WTC11 (cell line): ENCODE data around the gene WDR83. TPM values are rescaled to one million over a fixed set of nuclear protein-coding genes. Genes with fewer than 3 reads are reported as not detected.

ENCODE experiments used
- ATAC-seq: fragments of 200-7000 bp; cut with Tn5 transposase; 2 replicates; pipeline ENCODE4 v1.10.0; 2021; ENCODE audit warnings: mild to moderate bottlenecking, moderate library complexity
- CTCF ChIA-PET: fragments of 300-600 bp; sonication (Branson Sonifier 250); formaldehyde crosslinking; loops from one replicate; lab custom pipeline; 2021; ENCODE audit warnings: antibody characterized with exemption; lab: Charles Lee
- POLR2A ChIA-PET: fragments of 350-600 bp; sonication (Branson Sonifier 250); formaldehyde crosslinking; loops from one replicate; lab custom pipeline; 2021; ENCODE audit warnings: antibody characterized with exemption; lab: Charles Lee
- DNase-seq: peaks from one replicate; pipeline ENCODE4 v3.0.0; 2021; ENCODE audit warnings: low spot score
- H3K27ac Mint-ChIP-seq: 2 replicates; pipeline ENCODE4 v1.8.0; 2021; ENCODE audit warnings: mixed read lengths
- H3K27me3 Mint-ChIP-seq: 2 replicates; pipeline ENCODE4 v1.8.0; 2021; ENCODE audit warnings: low read depth, mild to moderate bottlenecking, moderate library complexity, mixed read lengths
- H3K36me3 Mint-ChIP-seq: 2 replicates; pipeline ENCODE4 v1.8.0; 2021; ENCODE audit warnings: mixed read lengths
- H3K4me1 Mint-ChIP-seq: 2 replicates; pipeline ENCODE4 v1.8.0; 2022; ENCODE audit warnings: mixed read lengths
- H3K4me3 Mint-ChIP-seq: 2 replicates; pipeline ENCODE4 v1.8.0; 2021; ENCODE audit warnings: mild to moderate bottlenecking, moderate library complexity, mixed read lengths
- H3K9me3 Mint-ChIP-seq: 2 replicates; pipeline ENCODE4 v1.8.0; 2021; ENCODE audit warnings: mixed read lengths
- AR ChIP-seq: fragments of 250-450 bp; sonication (Bioruptor Pico); IDR thresholded peaks from 2 replicates; pipeline ENCODE4 v1.9.0; 2021; ENCODE audit warnings: mild to moderate bottlenecking
- CBFB ChIP-seq: sonication (generic); formaldehyde crosslinking; IDR thresholded peaks from 2 replicates; pipeline ENCODE4 v1.8.1; 2022; ENCODE audit warnings: mild to moderate bottlenecking, low read depth, missing genetic modification reagents
- CREB1 ChIP-seq: sonication (generic); formaldehyde crosslinking; IDR thresholded peaks from 2 replicates; pipeline ENCODE4 v1.8.0; 2023; ENCODE audit warnings: mild to moderate bottlenecking, missing genetic modification reagents
- FOXP1 ChIP-seq: sonication (generic); formaldehyde crosslinking; IDR thresholded peaks from 2 replicates; pipeline ENCODE4 v1.8.0; 2022; ENCODE audit warnings: missing genetic modification reagents, mild to moderate bottlenecking, moderate library complexity, borderline replicate concordance
- GABPB1 ChIP-seq: sonication (generic); formaldehyde crosslinking; IDR thresholded peaks from 2 replicates; pipeline ENCODE4 v1.8.1; 2023; ENCODE audit warnings: mild to moderate bottlenecking, missing genetic modification reagents
- GTF2I ChIP-seq: fragments of 250-450 bp; sonication (Bioruptor Pico); conservative IDR thresholded peaks from 2 replicates; pipeline ENCODE4 v1.4.0; 2021; ENCODE audit warnings: mild to moderate bottlenecking
- IRF1 ChIP-seq: sonication (generic); formaldehyde crosslinking; IDR thresholded peaks from 2 replicates; pipeline ENCODE4 v1.8.0; 2023; ENCODE audit warnings: missing genetic modification reagents
- JAZF1 ChIP-seq: fragments of 250-450 bp; sonication (Bioruptor Pico); IDR thresholded peaks from 2 replicates; pipeline ENCODE4 v1.9.0; 2021; ENCODE audit warnings: moderate library complexity, mild to moderate bottlenecking, inconsistent platforms
- NFE2L1 ChIP-seq: sonication (generic); formaldehyde crosslinking; IDR thresholded peaks from 2 replicates; pipeline ENCODE4 v1.8.1; 2023; ENCODE audit warnings: missing genetic modification reagents
- NR1H2 ChIP-seq: sonication (generic); formaldehyde crosslinking; IDR thresholded peaks from 2 replicates; pipeline ENCODE4 v1.9.0; 2021; ENCODE audit warnings: mild to moderate bottlenecking, moderate library complexity, missing genetic modification reagents
- RELA ChIP-seq: sonication (generic); formaldehyde crosslinking; IDR thresholded peaks from 2 replicates; pipeline ENCODE4 v1.8.1; 2022; ENCODE audit warnings: missing genetic modification reagents, mild to moderate bottlenecking, borderline replicate concordance
- SP1 ChIP-seq: sonication (generic); formaldehyde crosslinking; conservative IDR thresholded peaks from 2 replicates; pipeline ENCODE4 v1.8.1; 2022; ENCODE audit warnings: missing genetic modification reagents
- TP53 ChIP-seq: sonication (generic); formaldehyde crosslinking; IDR thresholded peaks from 2 replicates; pipeline ENCODE4 v1.8.1; 2023; ENCODE audit warnings: mild to moderate bottlenecking, missing genetic modification reagents
- ZNF121 ChIP-seq: sonication (generic); formaldehyde crosslinking; IDR thresholded peaks from 2 replicates; pipeline ENCODE4 v1.8.0; 2023; ENCODE audit warnings: missing genetic modification reagents
- ZNF232 ChIP-seq: sonication (generic); formaldehyde crosslinking; IDR thresholded peaks from 2 replicates; pipeline ENCODE4 v1.8.0; 2022; ENCODE audit warnings: mild to moderate bottlenecking, missing genetic modification reagents
- ZNF512 ChIP-seq: sonication (generic); formaldehyde crosslinking; IDR thresholded peaks from 2 replicates; pipeline ENCODE4 v1.8.1; 2022; ENCODE audit warnings: missing genetic modification reagents, borderline replicate concordance
- total RNA-seq: library from RNA; stranded (reverse); gene quantifications from 3 replicates; pipeline ENCODE4 v1.2.3, GENCODE V29; 2021
- TF ChIP-seq, protein P1 (sequence below): sonication (generic); formaldehyde crosslinking; IDR thresholded peaks from 2 replicates; pipeline ENCODE4 v1.8.0; 2022; ENCODE audit warnings: mild to moderate bottlenecking, missing genetic modification reagents
- TF ChIP-seq, protein P2 (sequence below): sonication (generic); formaldehyde crosslinking; IDR thresholded peaks from 2 replicates; pipeline ENCODE4 v1.8.1; 2022; ENCODE audit warnings: low read depth, mild to moderate bottlenecking, moderate library complexity, missing genetic modification reagents, borderline replicate concordance
- TF ChIP-seq, protein P3 (sequence below): sonication (generic); formaldehyde crosslinking; IDR thresholded peaks from 2 replicates; pipeline ENCODE4 v1.8.0; 2023; ENCODE audit warnings: missing genetic modification reagents, mild to moderate bottlenecking, borderline replicate concordance
- TF ChIP-seq, protein P4 (sequence below): sonication (generic); formaldehyde crosslinking; IDR thresholded peaks from 2 replicates; pipeline ENCODE4 v1.8.0; 2022; ENCODE audit warnings: missing genetic modification reagents

The WDR83 gene
- total RNA-seq, 1 experiment from 2014 or later = 21.8 TPM

DNA sequence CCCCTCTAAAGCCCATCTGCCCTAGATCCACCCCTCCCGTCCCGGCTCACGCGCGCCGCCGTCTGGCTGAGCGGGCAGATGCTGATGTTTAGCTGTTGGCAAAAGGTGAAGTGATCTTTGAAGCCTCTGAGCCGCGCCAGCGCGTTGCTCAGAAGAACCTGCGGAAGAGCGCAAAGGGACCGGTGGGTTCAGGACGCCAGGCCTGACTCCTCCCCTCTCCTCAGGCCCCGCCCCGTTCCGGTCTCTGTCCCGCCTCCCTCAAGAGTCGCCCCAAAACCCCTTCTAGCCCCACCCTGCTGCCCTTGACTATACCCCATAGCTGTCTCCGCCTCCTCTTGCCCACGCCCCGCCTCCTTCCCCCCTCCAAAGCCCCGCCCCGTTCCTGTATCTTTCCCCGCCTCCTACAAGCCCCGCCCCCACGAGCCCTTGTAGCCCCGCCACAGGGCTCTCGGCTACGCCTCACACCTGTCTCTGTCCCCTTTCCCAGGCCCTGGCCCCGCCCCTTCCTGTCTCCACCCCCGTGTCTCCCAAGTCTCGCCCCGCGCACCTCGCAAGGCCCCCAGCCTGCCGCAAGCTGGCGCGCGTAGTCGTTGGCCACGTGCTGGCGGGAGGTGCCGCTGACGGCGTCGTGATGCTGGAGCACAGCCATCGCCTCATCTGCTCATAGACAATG lies 9.6 kb upstream of the WDR83 start:
- DNase-seq = peak; percentile 98
- H3K4me3 Mint-ChIP-seq = peak overlapping the region; percentile 56
- peak; percentile 98 for ATAC-seq
- H3K36me3 Mint-ChIP-seq = peaks cover 37% of the 10 kb centered on the region
- ChIA-PET CTCF (interaction anchor here (0.6 to 3.4 kb wide), 25 partner anchors 10 to 292 kb away, joined by 3 to 38 read pairs (median 4); partner anchors contain the start of genes DHPS, MAN2B1, WDR83 and ZNF442), POLR2A (interaction anchor here (0.6 to 1.1 kb wide), 4 partner anchors 14 to 277 kb away, joined by 3 to 4 read pairs (median 3); no protein-coding TSS in a partner anchor)
- no peaks in the 10 kb centered on the region for H3K27me3 Mint-ChIP-seq
- H3K27ac Mint-ChIP-seq = peak overlapping the region; percentile 86
- H3K9me3 Mint-ChIP-seq = no peaks in the 10 kb centered on the region
- peaks cover 6% of the 10 kb centered on the region for H3K4me1 Mint-ChIP-seq
- TF ChIP-seq GTF2I = no peak
- TF ChIP-seq, protein P1, sequence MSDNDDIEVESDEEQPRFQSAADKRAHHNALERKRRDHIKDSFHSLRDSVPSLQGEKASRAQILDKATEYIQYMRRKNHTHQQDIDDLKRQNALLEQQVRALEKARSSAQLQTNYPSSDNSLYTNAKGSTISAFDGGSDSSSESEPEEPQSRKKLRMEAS (CRISPR knock-in tag) = peak; percentile 98
- no peak for TF ChIP-seq ZNF512 (CRISPR knock-in tag)
- no peak for TF ChIP-seq CREB1 (CRISPR knock-in tag)
- no peak; the same call in 1 of the 2 replicates for TF ChIP-seq NFE2L1 (CRISPR knock-in tag)
- TF ChIP-seq, protein P2, sequence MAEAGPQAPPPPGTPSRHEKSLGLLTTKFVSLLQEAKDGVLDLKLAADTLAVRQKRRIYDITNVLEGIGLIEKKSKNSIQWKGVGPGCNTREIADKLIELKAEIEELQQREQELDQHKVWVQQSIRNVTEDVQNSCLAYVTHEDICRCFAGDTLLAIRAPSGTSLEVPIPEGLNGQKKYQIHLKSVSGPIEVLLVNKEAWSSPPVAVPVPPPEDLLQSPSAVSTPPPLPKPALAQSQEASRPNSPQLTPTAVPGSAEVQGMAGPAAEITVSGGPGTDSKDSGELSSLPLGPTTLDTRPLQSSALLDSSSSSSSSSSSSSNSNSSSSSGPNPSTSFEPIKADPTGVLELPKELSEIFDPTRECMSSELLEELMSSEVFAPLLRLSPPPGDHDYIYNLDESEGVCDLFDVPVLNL (CRISPR knock-in tag) = no peak
- TF ChIP-seq, protein P3, sequence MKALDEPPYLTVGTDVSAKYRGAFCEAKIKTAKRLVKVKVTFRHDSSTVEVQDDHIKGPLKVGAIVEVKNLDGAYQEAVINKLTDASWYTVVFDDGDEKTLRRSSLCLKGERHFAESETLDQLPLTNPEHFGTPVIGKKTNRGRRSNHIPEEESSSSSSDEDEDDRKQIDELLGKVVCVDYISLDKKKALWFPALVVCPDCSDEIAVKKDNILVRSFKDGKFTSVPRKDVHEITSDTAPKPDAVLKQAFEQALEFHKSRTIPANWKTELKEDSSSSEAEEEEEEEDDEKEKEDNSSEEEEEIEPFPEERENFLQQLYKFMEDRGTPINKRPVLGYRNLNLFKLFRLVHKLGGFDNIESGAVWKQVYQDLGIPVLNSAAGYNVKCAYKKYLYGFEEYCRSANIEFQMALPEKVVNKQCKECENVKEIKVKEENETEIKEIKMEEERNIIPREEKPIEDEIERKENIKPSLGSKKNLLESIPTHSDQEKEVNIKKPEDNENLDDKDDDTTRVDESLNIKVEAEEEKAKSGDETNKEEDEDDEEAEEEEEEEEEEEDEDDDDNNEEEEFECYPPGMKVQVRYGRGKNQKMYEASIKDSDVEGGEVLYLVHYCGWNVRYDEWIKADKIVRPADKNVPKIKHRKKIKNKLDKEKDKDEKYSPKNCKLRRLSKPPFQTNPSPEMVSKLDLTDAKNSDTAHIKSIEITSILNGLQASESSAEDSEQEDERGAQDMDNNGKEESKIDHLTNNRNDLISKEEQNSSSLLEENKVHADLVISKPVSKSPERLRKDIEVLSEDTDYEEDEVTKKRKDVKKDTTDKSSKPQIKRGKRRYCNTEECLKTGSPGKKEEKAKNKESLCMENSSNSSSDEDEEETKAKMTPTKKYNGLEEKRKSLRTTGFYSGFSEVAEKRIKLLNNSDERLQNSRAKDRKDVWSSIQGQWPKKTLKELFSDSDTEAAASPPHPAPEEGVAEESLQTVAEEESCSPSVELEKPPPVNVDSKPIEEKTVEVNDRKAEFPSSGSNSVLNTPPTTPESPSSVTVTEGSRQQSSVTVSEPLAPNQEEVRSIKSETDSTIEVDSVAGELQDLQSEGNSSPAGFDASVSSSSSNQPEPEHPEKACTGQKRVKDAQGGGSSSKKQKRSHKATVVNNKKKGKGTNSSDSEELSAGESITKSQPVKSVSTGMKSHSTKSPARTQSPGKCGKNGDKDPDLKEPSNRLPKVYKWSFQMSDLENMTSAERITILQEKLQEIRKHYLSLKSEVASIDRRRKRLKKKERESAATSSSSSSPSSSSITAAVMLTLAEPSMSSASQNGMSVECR (CRISPR knock-in tag) = no peak
- TF ChIP-seq ZNF121 (CRISPR knock-in tag) = peak; percentile 51; the same call in 1 of the 2 replicates
- TF ChIP-seq, protein P4, sequence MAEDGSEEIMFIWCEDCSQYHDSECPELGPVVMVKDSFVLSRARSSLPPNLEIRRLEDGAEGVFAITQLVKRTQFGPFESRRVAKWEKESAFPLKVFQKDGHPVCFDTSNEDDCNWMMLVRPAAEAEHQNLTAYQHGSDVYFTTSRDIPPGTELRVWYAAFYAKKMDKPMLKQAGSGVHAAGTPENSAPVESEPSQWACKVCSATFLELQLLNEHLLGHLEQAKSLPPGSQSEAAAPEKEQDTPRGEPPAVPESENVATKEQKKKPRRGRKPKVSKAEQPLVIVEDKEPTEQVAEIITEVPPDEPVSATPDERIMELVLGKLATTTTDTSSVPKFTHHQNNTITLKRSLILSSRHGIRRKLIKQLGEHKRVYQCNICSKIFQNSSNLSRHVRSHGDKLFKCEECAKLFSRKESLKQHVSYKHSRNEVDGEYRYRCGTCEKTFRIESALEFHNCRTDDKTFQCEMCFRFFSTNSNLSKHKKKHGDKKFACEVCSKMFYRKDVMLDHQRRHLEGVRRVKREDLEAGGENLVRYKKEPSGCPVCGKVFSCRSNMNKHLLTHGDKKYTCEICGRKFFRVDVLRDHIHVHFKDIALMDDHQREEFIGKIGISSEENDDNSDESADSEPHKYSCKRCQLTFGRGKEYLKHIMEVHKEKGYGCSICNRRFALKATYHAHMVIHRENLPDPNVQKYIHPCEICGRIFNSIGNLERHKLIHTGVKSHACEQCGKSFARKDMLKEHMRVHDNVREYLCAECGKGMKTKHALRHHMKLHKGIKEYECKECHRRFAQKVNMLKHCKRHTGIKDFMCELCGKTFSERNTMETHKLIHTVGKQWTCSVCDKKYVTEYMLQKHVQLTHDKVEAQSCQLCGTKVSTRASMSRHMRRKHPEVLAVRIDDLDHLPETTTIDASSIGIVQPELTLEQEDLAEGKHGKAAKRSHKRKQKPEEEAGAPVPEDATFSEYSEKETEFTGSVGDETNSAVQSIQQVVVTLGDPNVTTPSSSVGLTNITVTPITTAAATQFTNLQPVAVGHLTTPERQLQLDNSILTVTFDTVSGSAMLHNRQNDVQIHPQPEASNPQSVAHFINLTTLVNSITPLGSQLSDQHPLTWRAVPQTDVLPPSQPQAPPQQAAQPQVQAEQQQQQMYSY (CRISPR knock-in tag) = 0 out of 2 replicates have a peak, but pooled peaks have one; percentile 32
- 0 out of 2 replicates have a peak, but pooled peaks have one; percentile 54 for TF ChIP-seq TP53 (CRISPR knock-in tag)
- TF ChIP-seq JAZF1 (CRISPR knock-in tag) = no peak
- no peak for TF ChIP-seq CBFB (CRISPR knock-in tag)
- peak; percentile 45 for TF ChIP-seq SP1 (CRISPR knock-in tag)
- no peak for TF ChIP-seq GABPB1 (CRISPR knock-in tag)
- 0 out of 2 replicates have a peak, but pooled peaks have one; percentile 43 for TF ChIP-seq FOXP1
- no peak for TF ChIP-seq NR1H2 (CRISPR knock-in tag)
- TF ChIP-seq AR (CRISPR knock-in tag) = no peak
- peak; percentile 60; the same call in 1 of the 2 replicates for TF ChIP-seq IRF1
- TF ChIP-seq RELA (CRISPR knock-in tag) = no peak
- TF ChIP-seq ZNF232 (CRISPR knock-in tag) = no peak
